Measurements from ENCODE around the gene TDRD7. TPM values are rescaled to one million over a fixed set of nuclear protein-coding genes. Genes with fewer than 3 reads are reported as not detected.

The TDRD7 gene
- total and polyA plus RNA-seq, 9 of the 15 experiments (the other 6 are each of a cell fraction or from before 2014, with no cell fraction given): 2.2 to 7.7 (median 5.2) TPM

DNA sequence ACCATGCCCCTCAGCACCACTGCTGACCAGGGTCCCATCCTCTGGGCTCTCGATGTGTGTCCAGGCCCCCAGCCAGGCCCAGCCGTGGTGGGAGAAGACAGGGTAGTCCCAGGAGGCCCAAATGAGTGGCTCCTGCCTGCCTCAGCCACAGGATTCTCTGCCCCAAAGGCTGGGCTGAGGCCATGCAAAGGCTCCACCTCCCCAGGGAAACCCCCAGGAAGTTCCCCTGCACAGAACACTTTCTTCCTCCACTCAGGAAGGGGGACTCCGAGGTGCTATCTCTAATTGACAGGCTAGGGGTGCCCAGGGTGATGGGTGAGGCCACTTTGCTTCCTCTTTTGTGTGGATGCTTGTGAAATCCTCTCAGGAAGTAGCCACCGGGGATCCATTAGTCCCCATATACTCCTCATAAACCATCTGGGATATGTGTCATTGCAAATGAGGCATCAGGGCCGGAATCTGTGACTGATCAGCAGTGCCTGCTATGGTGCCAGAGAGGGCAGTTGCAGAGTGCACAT is 23.1 kb upstream of the TDRD7 start:
- Histone ChIP-seq H3K27ac (ENCODE audit: extremely low read depth, low read depth, low read length) (no peak overlapping the region), H3K4me3 (no peak overlapping the region), H3K79me2 (ENCODE audit: control insufficient read depth, insufficient read depth, low read length) (no peaks in the 10 kb centered on the region), H3K9ac (ENCODE audit: insufficient read depth in 1 of 2, low read depth in 2 of 2, low read length in 2 of 2) (no peak overlapping the region), H3K27me3 (ENCODE audit: control insufficient read depth in 2 of 2, insufficient read depth in 2 of 2, low read length in 2 of 2) (peaks cover 3 to 22% of the 10 kb centered on the region in 2 experiments; a peak in 3 of 5 replicates), H3K9me1 (ENCODE audit: control insufficient read depth, insufficient read depth, low read length) (no peaks in the 10 kb centered on the region), H2AFZ (ENCODE audit: low read depth, low read length) (no peak overlapping the region), H3K4me2 (ENCODE audit: insufficient read depth, low read length) (no peak overlapping the region), H3K4me1 (replicated peaks in 1 of 2; ENCODE audit: control insufficient read depth in 2 of 2, insufficient read depth in 2 of 2, low read length in 2 of 2) (peaks cover 5 to 15% of the 10 kb centered on the region in 2 experiments; a peak in 3 of 5 replicates), H3K36me3 (ENCODE audit: control insufficient read depth, insufficient read depth, low read length) (no peaks in the 10 kb centered on the region), H3K9me3 (replicated peaks; ENCODE audit: control insufficient read depth, insufficient read depth, low read depth, low read length) (no peaks in the 10 kb centered on the region), H4K20me1 (replicated peaks; ENCODE audit: control insufficient read depth, insufficient read depth, low read length) (peaks cover 3% of the 10 kb centered on the region; the same call in 1 of the 2 replicates)
- CTCF ChIA-PET (ENCODE audit: low intra/inter-chr PET ratio): interaction anchor here (0.6 kb wide), 1 partner anchor 223 kb away, joined by 3 read pairs; no protein-coding TSS in a partner anchor
- POLR2A ChIA-PET: interaction anchor here (0.5 kb wide), 1 partner anchor 1788 kb away, joined by 5 read pairs; no protein-coding TSS in a partner anchor
- intact Hi-C loops (cut with micrococcal nuclease): loop anchor here (10.0 kb wide), 1 partner anchor 234 kb away; no protein-coding TSS in a partner anchor
- WGBS (ENCODE audit: insufficient coverage, low coverage, missing lambda C conversion rate): 3% methylated on average over 5 of the region's 5 CpGs
- no peak for TF ChIP-seq HSF4 (CRISPR knock-in tag; IDR thresholded peaks at IDR 0.05; ENCODE audit: borderline replicate concordance)
- no peak for TF ChIP-seq CREM (IDR thresholded peaks at IDR 0.05; ENCODE audit: low read depth)
- TF ChIP-seq ZNF561 (CRISPR knock-in tag; conservative IDR thresholded peaks at IDR 0.05): no peak
- TF ChIP-seq, protein P1, sequence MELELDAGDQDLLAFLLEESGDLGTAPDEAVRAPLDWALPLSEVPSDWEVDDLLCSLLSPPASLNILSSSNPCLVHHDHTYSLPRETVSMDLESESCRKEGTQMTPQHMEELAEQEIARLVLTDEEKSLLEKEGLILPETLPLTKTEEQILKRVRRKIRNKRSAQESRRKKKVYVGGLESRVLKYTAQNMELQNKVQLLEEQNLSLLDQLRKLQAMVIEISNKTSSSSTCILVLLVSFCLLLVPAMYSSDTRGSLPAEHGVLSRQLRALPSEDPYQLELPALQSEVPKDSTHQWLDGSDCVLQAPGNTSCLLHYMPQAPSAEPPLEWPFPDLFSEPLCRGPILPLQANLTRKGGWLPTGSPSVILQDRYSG (tag; conservative IDR thresholded peaks at IDR 0.05; ENCODE audit: low read depth): no peak
- in situ Hi-C loops (cut with MboI): no loop called here
- DNase-seq (ENCODE audit: extremely low read depth in 1 of 4, low spot score in 3 of 4): no peak
- FAIRE-seq: no peak
- ATAC-seq: no peak
- BruUV-seq (replicated peaks): no TSS peak

All from K562 (cell line).